Left ventricle myocardium inferior (tissue), 1 donor: ENCODE data around the gene KIF20B. TPM values are rescaled to one million over a fixed set of nuclear protein-coding genes. Genes with fewer than 3 reads are reported as not detected.
A peak's percentile ranks its signal among the peaks of the same experiment; 100 is the strongest.

ENCODE experiments used
- DNase-seq: peaks from one replicate; pipeline ENCODE4 v3.0.0-alpha.2; 2020
- H3K27ac ChIP-seq: fragments of 200-600 bp; replicated peaks from 2 replicates; pipeline ENCODE4 v1.8.0; 2021
- H3K27me3 ChIP-seq: fragments of 200-600 bp; 2 replicates; pipeline ENCODE4 v1.8.0; 2021; ENCODE audit warnings: low read depth
- H3K36me3 ChIP-seq: fragments of 200-600 bp; 2 replicates; pipeline ENCODE4 v1.8.0; 2021
- H3K4me1 ChIP-seq: fragments of 200-600 bp; 2 replicates; pipeline ENCODE4 v1.8.0; 2021
- H3K4me3 ChIP-seq: fragments of 200-600 bp; 2 replicates; pipeline ENCODE4 v1.8.0; 2021; ENCODE audit warnings: mild to moderate bottlenecking, moderate library complexity
- H3K9me3 ChIP-seq: fragments of 200-600 bp; replicated peaks from 2 replicates; pipeline ENCODE4 v1.8.0; 2021
- CTCF ChIP-seq: fragments of 200-600 bp; IDR thresholded peaks from 2 replicates; pipeline ENCODE4 v1.8.0; 2021; ENCODE audit warnings: antibody characterized with exemption, mild to moderate bottlenecking, borderline replicate concordance
- intact Hi-C: fragments of 100-400 bp; cut with micrococcal nuclease; formaldehyde crosslinking; loops from one replicate; pipeline ENCODE4 v1.11.0; 2022
- long read RNA-seq: library from polyadenylated mRNA; unstranded; transcript quantifications from one replicate; pipeline ENCODE4 v2.0.0, GENCODE V29; 2021
- total RNA-seq: library from RNA; stranded (reverse); fragmentation: NEBNext Ultra II Directional; extraction: Animal tissue kit (Norgen Biotek cat#: 25700); gene quantifications from one replicate; pipeline ENCODE4 v1.2.1, GENCODE V29; 2021
- donor health status: DM: no; HTN: yes; CAD: no; lungs with severe emphysema.

The KIF20B gene
- 2.4 TPM for total RNA-seq
- long read RNA-seq, partial matches to known transcripts = 1 of 1 reads
- long read RNA-seq, other reads (novel, unspliced or antisense) = 0 of 1 reads

- peak within 1 kb of the TSS; percentile 76 for H3K4me3 ChIP-seq
- H3K27ac ChIP-seq = peak within 1 kb of the TSS; percentile 94
- no peaks in the 10 kb centered on the region for H3K27me3 ChIP-seq
- no peaks in the 10 kb centered on the region for H3K36me3 ChIP-seq
- intact Hi-C loops = loop anchor here (10.0 kb wide), 1 partner anchor 277 kb away; no protein-coding TSS in a partner anchor
- peaks cover 28% of the 10 kb centered on the region for H3K4me1 ChIP-seq
- H3K9me3 ChIP-seq = no peaks in the 10 kb centered on the region
- peak; percentile 95 for DNase-seq
- TF ChIP-seq CTCF = peak; percentile 64
These were observed at the start of gene KIF20B for GRCh38 chr10:89701242-89702120. Gene KIF20B, plus strand, starts transcription at chr10:89701590. Its CDS starts 3,705 bp downstream, at chr10:89705295.

- Histone ChIP-seq H3K4me1 (peaks cover 9% of the 10 kb centered on the region), H3K36me3 (no peaks in the 10 kb centered on the region), H3K27me3 (no peaks in the 10 kb centered on the region), H3K4me3 (no peak overlapping the region), H3K27ac (no peak overlapping the region), H3K9me3 (no peaks in the 10 kb centered on the region)
- intact Hi-C loops = no loop called here
- no peak for TF ChIP-seq CTCF
- DNase-seq = no peak
These were observed 49.3 kb upstream of the KIF20B start for GRCh38 chr10:89651916-89652573.

- TF ChIP-seq CTCF = no peak
- intact Hi-C loops = no loop called here
These were observed 48.5 kb upstream of the KIF20B start for GRCh38 chr10:89652806-89653370.

GRCh38 chr10:89653410-89653869 is 48.0 kb upstream of the KIF20B start:
- TF ChIP-seq CTCF = no peak
- Histone ChIP-seq H3K27me3 (no peaks in the 10 kb centered on the region), H3K4me1 (peaks cover under 1% of the 10 kb centered on the region), H3K36me3 (no peaks in the 10 kb centered on the region), H3K27ac (no peak overlapping the region), H3K4me3 (no peak overlapping the region), H3K9me3 (no peaks in the 10 kb centered on the region)
- no peak for DNase-seq
- intact Hi-C loops = no loop called here

More at GRCh38 chr10:89652806-89653370, 48.5 kb upstream of the KIF20B start:
- Histone ChIP-seq H3K27ac (no peak overlapping the region), H3K4me1 (peaks cover 6% of the 10 kb centered on the region), H3K27me3 (no peaks in the 10 kb centered on the region), H3K9me3 (no peaks in the 10 kb centered on the region), H3K36me3 (no peaks in the 10 kb centered on the region), H3K4me3 (no peak overlapping the region)
- no peak for DNase-seq

- no peaks in the 10 kb centered on the region for H3K4me1 ChIP-seq
These were observed 45.7 kb upstream of the KIF20B start for GRCh38 chr10:89655722-89656121.

More at GRCh38 chr10:89655722-89656121, 45.7 kb upstream of the KIF20B start:
- intact Hi-C loops = no loop called here
- Histone ChIP-seq H3K27ac (no peak overlapping the region), H3K27me3 (no peaks in the 10 kb centered on the region), H3K9me3 (no peaks in the 10 kb centered on the region), H3K36me3 (no peaks in the 10 kb centered on the region), H3K4me3 (no peak overlapping the region)
- DNase-seq = no peak
- no peak for TF ChIP-seq CTCF
